ENCODE results near the gene SCN2B. TPM values are rescaled to one million over a fixed set of nuclear protein-coding genes. Genes with fewer than 3 reads are reported as not detected.

The SCN2B gene
- total and polyA plus RNA-seq, 7 donors: 0.23 to 1.7 (median 0.95) TPM

- H3K4me1 ChIP-seq: no peaks in the 10 kb centered on the region
- no peaks in the 10 kb centered on the region for H3K9me3 ChIP-seq
- no peaks in the 10 kb centered on the region for H3K36me3 ChIP-seq
- H3K27me3 ChIP-seq: peaks cover 0 to 32% (median 4%) of the 10 kb centered on the region in 3 donors
- H3K27ac ChIP-seq: no peak overlapping the region
- H3K4me3 ChIP-seq: no peak overlapping the region
- no peak for DNase-seq
- 72 to 82% methylated on average over 5 of the region's 5 CpGs for WGBS, 2 donors
- intact Hi-C loops (cut with DNase I): no loop called here
- TF ChIP-seq EP300 (IDR thresholded peaks at IDR 0.05): no peak
- TF ChIP-seq POLR2A (IDR thresholded peaks at IDR 0.05): no peak
- no peak for TF ChIP-seq POLR2AphosphoS5 (IDR thresholded peaks at IDR 0.05)
- no peak for TF ChIP-seq CTCF (IDR thresholded peaks at IDR 0.05)
These were observed 12.9 kb downstream of the SCN2B start for GRCh38 chr11:118163494-118163893.

- Histone ChIP-seq H3K9me3 (no peaks in the 10 kb centered on the region), H3K27ac (no peak overlapping the region), H3K36me3 (no peaks in the 10 kb centered on the region), H3K4me1 (no peaks in the 10 kb centered on the region), H3K4me3 (no peak overlapping the region), H3K27me3 (peaks cover 0 to 35% (median 4%) of the 10 kb centered on the region in 3 donors)
- TF ChIP-seq POLR2A (IDR thresholded peaks at IDR 0.05): no peak
- TF ChIP-seq EP300 (IDR thresholded peaks at IDR 0.05): no peak
- TF ChIP-seq CTCF (IDR thresholded peaks at IDR 0.05): no peak
- TF ChIP-seq POLR2AphosphoS5 (IDR thresholded peaks at IDR 0.05): no peak
- intact Hi-C loops (cut with DNase I): no loop called here
- 72 to 77% methylated on average over 3 of the region's 3 CpGs for WGBS, 2 donors
- DNase-seq: no peak
These were observed 13.6 kb downstream of the SCN2B start for GRCh38 chr11:118162846-118163245.

- no peak overlapping the region for H3K27ac ChIP-seq
- TF ChIP-seq CTCF (IDR thresholded peaks at IDR 0.05) (no peak), POLR2AphosphoS5 (IDR thresholded peaks at IDR 0.05) (no peak)
- peaks cover 0 to 3% (median 0%) of the 10 kb centered on the region in 4 donors for H3K4me1 ChIP-seq
- no peaks in the 10 kb centered on the region for H3K36me3 ChIP-seq
- WGBS, 2 donors: 74 to 85% methylated on average over 6 of the region's 6 CpGs
- H3K27me3 ChIP-seq: peaks cover 0 to 45% (median 11%) of the 10 kb centered on the region in 3 donors
- DNase-seq: no peak
- no peaks in the 10 kb centered on the region for H3K9me3 ChIP-seq
- no peak overlapping the region for H3K4me3 ChIP-seq
- intact Hi-C loops (cut with DNase I): no loop called here
These were observed 14.7 kb downstream of the SCN2B start for GRCh38 chr11:118161786-118162185.

GRCh38 chr11:118157186-118157895, 19.1 kb downstream of the SCN2B start:
- WGBS, 2 donors: 46 to 57% methylated on average over 10 of the region's 10 CpGs
- intact Hi-C loops (cut with DNase I): no loop called here
- no peak for TF ChIP-seq POLR2AphosphoS5 (IDR thresholded peaks at IDR 0.05)
- no peak for TF ChIP-seq POLR2A (IDR thresholded peaks at IDR 0.05)
- TF ChIP-seq CTCF (IDR thresholded peaks at IDR 0.05): no peak
- no peak for TF ChIP-seq EP300 (IDR thresholded peaks at IDR 0.05)
- peaks cover 0 to 19% (median 12%) of the 10 kb centered on the region in 4 donors for H3K4me1 ChIP-seq
- H3K27ac ChIP-seq: no peak overlapping the region
- H3K4me3 ChIP-seq: no peak overlapping the region
- H3K36me3 ChIP-seq: no peaks in the 10 kb centered on the region
- no peaks in the 10 kb centered on the region for H3K9me3 ChIP-seq
- DNase-seq: no peak
- H3K27me3 ChIP-seq: peaks cover 7 to 84% (median 47%) of the 10 kb centered on the region in 3 donors
